K562 (cell line): ENCODE data around the gene COBLL1. TPM values are rescaled to one million over a fixed set of nuclear protein-coding genes. Genes with fewer than 3 reads are reported as not detected.

Source experiments
- ATAC-seq: fragments of 200-7000 bp; cut with Tn5 transposase; 3 replicates; pipeline ENCODE4 v1.9.1; 2020; ENCODE audit warnings: moderate library complexity
- BruUV-seq: library from RNA; stranded (reverse); fragments of 400-500 nt; replicated peaks from 2 replicates; lab custom pipeline; 2021; lab: Mats Ljungman, UMichigan
- CTCF ChIA-PET: fragments of 300-600 bp; formaldehyde crosslinking; extraction: SDS; loops from one replicate; lab custom pipeline; 2021; ENCODE audit warnings: low intra/inter-chr PET ratio; lab: Yijun Ruan, JAX
- POLR2A ChIA-PET: fragments of 300-600, 350-650 bp; sonication (Branson Sonifier 250); formaldehyde crosslinking; extraction: SDS; loops from one replicate; lab custom pipeline; 2021; ENCODE audit warnings: antibody characterized with exemption, inconsistent platforms; lab: Yijun Ruan, JAX
- DNase-seq, 4 experiments: peaks; one replicate each; pipeline versions ENCODE4 v3.0.0 to v3.0.0-alpha.2; 2011 to 2018; ENCODE audit warnings: low spot score in 3 of 4, mixed read lengths in 3 of 4; ENCODE audit errors: extremely low read depth in 1 of 4
- FAIRE-seq: peaks from 2 replicates; lab custom pipeline; 2011; peaks lifted over from hg19 to GRCh38; lab: Jason Lieb, UNC
- H2AFZ ChIP-seq: 2 replicates; pipeline ENCODE4 v1.6.0; 2011; ENCODE audit warnings: low read depth, low read length, control low read depth, inconsistent platforms
- H3K27ac ChIP-seq: fragments of 200-600 bp; 3 replicates; pipeline ENCODE4 v1.8.0; 2011; ENCODE audit warnings: low read depth, mild to moderate bottlenecking, control low read depth, inconsistent platforms, low read length, moderate library complexity, mixed read lengths; ENCODE audit errors: extremely low read depth
- H3K27me3 ChIP-seq, 2 experiments: fragments of 300-600 bp in 1 of 2; 2 replicates in 1 of 2; 3 replicates in 1 of 2; pipeline versions ENCODE4 v1.6.0 to v1.8.0; 2011; ENCODE audit warnings: inconsistent platforms in 2 of 2, low read length in 2 of 2, mild to moderate bottlenecking in 1 of 2, mixed read lengths in 1 of 2, moderate library complexity in 1 of 2; ENCODE audit not compliant: control insufficient read depth in 2 of 2, insufficient read depth in 2 of 2
- H3K36me3 ChIP-seq: fragments of 300-600 bp; 3 replicates; pipeline ENCODE4 v1.8.0; 2011; ENCODE audit warnings: mild to moderate bottlenecking, low read length, inconsistent platforms; ENCODE audit not compliant: control insufficient read depth, insufficient read depth
- H3K4me1 ChIP-seq, 2 experiments: fragments of 200-600 bp in 1 of 2; replicated peaks in 1 of 2; 2 replicates in 1 of 2; 3 replicates in 1 of 2; pipeline versions ENCODE4 v1.5.1 to v1.8.0; 2011; ENCODE audit warnings: inconsistent platforms in 2 of 2, low read length in 2 of 2, mild to moderate bottlenecking in 1 of 2, mixed read lengths in 1 of 2, moderate library complexity in 1 of 2; ENCODE audit not compliant: control insufficient read depth in 2 of 2, insufficient read depth in 2 of 2
- H3K4me2 ChIP-seq: 2 replicates; pipeline ENCODE4 v1.6.1; 2011; ENCODE audit warnings: low read length, control low read depth, inconsistent platforms, mixed read lengths; ENCODE audit not compliant: insufficient read depth
- H3K4me3 ChIP-seq: fragments of 200-600 bp; sonication (generic), shearing (Covaris generic); 2 replicates; pipeline ENCODE4 v1.5.1; 2016; ENCODE audit warnings: control low read depth, inconsistent platforms
- H3K79me2 ChIP-seq: fragments of 200-600 bp; 3 replicates; pipeline ENCODE4 v1.8.0; 2011; ENCODE audit warnings: low read length, inconsistent platforms; ENCODE audit not compliant: control insufficient read depth, insufficient read depth
- H3K9ac ChIP-seq, 2 experiments: 2 replicates each; pipeline versions ENCODE4 v1.6.0 to v1.6.1; 2011; ENCODE audit warnings: low read depth in 2 of 2, low read length in 2 of 2, control low read depth in 1 of 2, inconsistent platforms in 1 of 2, mild to moderate bottlenecking in 1 of 2, mixed read lengths in 1 of 2; ENCODE audit not compliant: insufficient read depth in 1 of 2
- H3K9me1 ChIP-seq: one replicate; pipeline ENCODE4 v1.6.0; 2011; ENCODE audit warnings: inconsistent platforms, mild to moderate bottlenecking, low read length, moderate library complexity; ENCODE audit not compliant: control insufficient read depth, insufficient read depth
- H3K9me3 ChIP-seq: replicated peaks from 2 replicates; pipeline ENCODE4 v1.5.1; 2011; ENCODE audit warnings: low read depth, low read length, inconsistent platforms; ENCODE audit not compliant: control insufficient read depth, insufficient read depth
- H4K20me1 ChIP-seq: replicated peaks from 2 replicates; pipeline ENCODE4 v1.6.1; 2011; ENCODE audit warnings: low read length, inconsistent platforms, mixed read lengths; ENCODE audit not compliant: control insufficient read depth, insufficient read depth
- E2F5 ChIP-seq: sonication (generic); formaldehyde crosslinking; IDR thresholded peaks from 2 replicates; pipeline ENCODE4 v1.8.0; 2022; ENCODE audit warnings: mild to moderate bottlenecking, missing genetic modification reagents
- ZBTB33 ChIP-seq: sonication (generic); formaldehyde crosslinking; IDR thresholded peaks from 2 replicates; pipeline ENCODE4 v1.8.1; 2023; ENCODE audit warnings: mild to moderate bottlenecking, missing genetic modification reagents
- WGBS: fragments of 100-300 bp; shearing (Covaris generic); methylation state at CpG from one replicate; pipeline ENCODE4 v1.1.6; 2016; ENCODE audit warnings: low coverage, mixed read lengths; ENCODE audit not compliant: insufficient coverage; ENCODE audit errors: missing lambda C conversion rate; 5-methylcytosine and 5-hydroxymethylcytosine counted together
- in situ Hi-C: fragments of 300-500 bp; cut with MboI; formaldehyde crosslinking; loops from 4 replicates; pipeline ENCODE4 v1.15.0; 2018; ENCODE audit warnings: inconsistent platforms, mixed read lengths
- intact Hi-C: fragments of 100-400 bp; cut with micrococcal nuclease; formaldehyde crosslinking; loops from 2 replicates; pipeline ENCODE4 v1.14.2; 2022
- polyA plus RNA-seq, 8 experiments: library from polyadenylated mRNA; depleted of rRNA in 4 of 8; stranded (reverse) in 5 of 8; unstranded in 3 of 8; fragments of >200 nt; fragmentation: Nextera tagmentation in 2 of 8; fragmentation: Illumina TruSeq in 1 of 8; extraction: Ambion mirVana in 2 of 8; extraction: Trizol in 1 of 8; gene quantifications; 2 replicates each; pipeline versions ENCODE4 v1.2.1 to v1.2.3, GENCODE V29; 2011 to 2014; ENCODE audit warnings: inconsistent platforms in 1 of 8, missing spikeins in 1 of 8
- total RNA-seq, 7 experiments: library from RNA; depleted of rRNA in 6 of 7; stranded (reverse); fragments of >200 nt in 6 of 7; fragmentation: Illumina TruSeq in 2 of 7; extraction: Trizol in 2 of 7; gene quantifications; 2 replicates each; pipeline versions ENCODE4 v1.2.1 to v1.2.3, GENCODE V29; 2011 to 2021; ENCODE audit warnings: low replicate concordance in 1 of 7

COBLL1 gene
- total and polyA plus RNA-seq, 9 of the 15 experiments (the other 6 are each of a cell fraction or from before 2014, with no cell fraction given): 0.07 to 1.6 (median 0.71) TPM

DNA sequence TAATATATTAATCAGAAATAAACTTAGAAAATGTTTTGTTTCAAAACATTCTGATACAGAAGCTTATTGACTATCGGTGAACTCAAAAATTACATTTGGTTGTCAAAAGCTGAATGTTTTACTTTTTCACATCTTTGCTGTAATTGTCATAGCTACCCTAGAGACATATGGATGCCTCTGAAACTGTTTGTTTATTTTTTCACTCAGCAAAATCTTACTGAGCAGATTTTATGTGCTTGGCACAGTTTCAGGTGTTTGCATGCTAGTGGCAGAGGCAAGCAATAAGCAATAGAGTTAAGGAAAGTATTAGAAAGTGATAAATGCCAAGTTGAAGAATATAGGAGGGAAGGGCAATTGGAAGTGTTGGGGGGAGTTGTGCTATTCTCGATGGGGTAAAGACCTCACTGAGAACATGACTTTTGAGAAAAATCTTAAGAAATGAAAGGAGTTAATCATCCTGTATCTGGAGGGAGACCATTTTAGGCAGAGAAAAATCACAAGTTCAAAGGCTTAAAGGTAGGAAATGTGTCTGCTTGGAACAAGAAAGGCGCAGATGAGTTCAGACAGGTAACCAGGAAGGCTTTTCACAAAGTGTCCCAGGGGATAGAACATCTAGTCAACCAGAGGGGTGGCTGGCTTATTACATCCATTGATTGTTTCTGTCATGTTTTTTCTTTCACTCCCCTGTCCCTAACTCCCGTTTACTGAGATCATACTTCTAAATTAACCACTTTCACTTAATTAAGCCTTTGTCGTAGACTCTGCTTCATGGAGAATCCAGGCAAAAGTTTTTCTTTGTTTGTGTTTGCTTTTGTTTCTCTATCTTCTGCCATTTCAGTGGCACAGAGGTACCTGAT lies 27.2 kb upstream of the COBLL1 start:
- TF ChIP-seq E2F5 (CRISPR knock-in tag) (no peak), ZBTB33 (CRISPR knock-in tag) (no peak)
- intact Hi-C loops: no loop called here

More for the DNA sequence above, 27.2 kb upstream of the COBLL1 start:
- in situ Hi-C loops: no loop called here
- no peak overlapping the region for H3K9ac ChIP-seq
- no peak overlapping the region for H3K4me2 ChIP-seq
- FAIRE-seq (no peak), DNase-seq (no peak), ATAC-seq (no peak)
- H3K9me1 ChIP-seq: no peaks in the 10 kb centered on the region
- no peak overlapping the region for H2AFZ ChIP-seq
- BruUV-seq: no TSS peak
- H4K20me1 ChIP-seq: no peaks in the 10 kb centered on the region
- H3K9me3 ChIP-seq: 0 out of 2 replicates have a peak, but pooled peaks cover 2% of the 10 kb centered on the region
- H3K27me3 ChIP-seq: no peaks in the 10 kb centered on the region
- CTCF ChIA-PET: no interaction called here
- POLR2A ChIA-PET: no interaction called here
- H3K27ac ChIP-seq: no peak overlapping the region
- no peaks in the 10 kb centered on the region for H3K36me3 ChIP-seq
- WGBS: 4% methylated on average over 5 of the region's 5 CpGs
- H3K79me2 ChIP-seq: no peaks in the 10 kb centered on the region
- no peaks in the 10 kb centered on the region for H3K4me1 ChIP-seq
- H3K4me3 ChIP-seq: no peak overlapping the region
